Adrenal gland (tissue), 12 donors: ENCODE data around the gene DNAJB5. TPM values are rescaled to one million over a fixed set of nuclear protein-coding genes. Genes with fewer than 3 reads are reported as not detected.

Experiments used
- DNase-seq, 7 donors: peaks; one replicate each; pipeline ENCODE4 v3.0.0-alpha.2; 2019 to 2020
- H3K27ac ChIP-seq, 5 donors: fragments of 200-600 bp; sonication (generic) in 4 of 5; 1 replicate in 3 of 5; 2 replicates in 2 of 5; pipeline versions ENCODE4 v1.5.1 to v1.8.0; 2016 to 2020; ENCODE audit warnings: mild to moderate bottlenecking in 1 of 5
- H3K27me3 ChIP-seq: fragments of 200-600 bp; 2 replicates; pipeline ENCODE4 v1.8.0; 2021
- H3K36me3 ChIP-seq, 2 donors: fragments of 200-600 bp; replicated peaks in 1 of 2; 1 replicate in 1 of 2; 2 replicates in 1 of 2; pipeline versions ENCODE4 v1.5.1 to v1.8.0; 2018 to 2022
- H3K4me1 ChIP-seq, 2 donors: fragments of 200-600 bp; replicated peaks in 1 of 2; 1 replicate in 1 of 2; 2 replicates in 1 of 2; pipeline versions ENCODE4 v1.5.1 to v1.8.0; 2018 to 2021
- H3K4me3 ChIP-seq, 4 donors: fragments of 200-600 bp; sonication (generic) in 3 of 4; one replicate each; pipeline ENCODE4 v1.5.1; 2016 to 2018
- H3K9me3 ChIP-seq, 3 donors: fragments of 200-600 bp; sonication (generic) in 1 of 3; replicated peaks in 1 of 3; 1 replicate in 2 of 3; 2 replicates in 1 of 3; pipeline versions ENCODE4 v1.5.1 to v1.8.0; 2016 to 2021
- CTCF ChIP-seq, 6 experiments: fragments of 450-650 bp in 4 of 6; fragments of 200-600 bp in 2 of 6; sonication (generic) in 1 of 6; IDR thresholded peaks; 1 replicate in 5 of 6; 2 replicates in 1 of 6; pipeline versions ENCODE4 v1.5.1 to v1.8.0; 2016 to 2021; ENCODE audit warnings: antibody characterized with exemption in 6 of 6, mild to moderate bottlenecking in 2 of 6, moderate library complexity in 1 of 6
- POLR2A ChIP-seq, 2 donors: fragments of 450-650 bp; IDR thresholded peaks; one replicate each; pipeline ENCODE4 v1.6.1; 2017; ENCODE audit warnings: antibody characterized with exemption in 2 of 2, mild to moderate bottlenecking in 2 of 2, moderate library complexity in 1 of 2
- WGBS, 4 donors: extraction: QIAGEN DNeasy Blood & Tissue Kit in 2 of 4; methylation state at CpG; one replicate each; pipeline versions ENCODE4 v1.1.5 to v1.1.7; 2013 to 2017; 5-methylcytosine and 5-hydroxymethylcytosine counted together
- intact Hi-C, 2 donors: fragments of 100-400 bp; cut with DNase I; formaldehyde crosslinking; loops; one replicate each; pipeline versions ENCODE4 v1.14.1 to v1.15.0; 2022 to 2023
- polyA plus RNA-seq, 3 donors: library from polyadenylated mRNA; stranded (reverse); fragments of 200-250 nt in 2 of 3; fragments of 350-450 nt in 1 of 3; fragmentation: Illumina TruSeq in 1 of 3; extraction: RNeasy Lipid Tissue Mini Kit (QIAGEN cat#74804) in 1 of 3; gene quantifications; one replicate each; pipeline ENCODE4 v1.2.3, GENCODE V29; 2013 to 2014
- total RNA-seq, 9 donors: library from RNA; depleted of rRNA in 4 of 9; stranded (reverse); fragments of >200 nt in 4 of 9; fragments of 120-200 nt in 1 of 9; fragmentation: NEBNext Ultra II Directional in 1 of 9; extraction: Animal tissue kit (Norgen Biotek cat#: 25700) in 1 of 9; gene quantifications; one replicate each; pipeline versions ENCODE4 v1.1.0 to v1.2.4, GENCODE V29; 2013 to 2023
- donor health status: healthy with polysubstance abuse.
- donor health status: Bipolar disorder and iron deficiency.
- donor health status: DM: yes; HTN: yes; CAD: no.
- donor health status: DM: no; HTN: no; CAD: no.
- donor health status: DM: no; HTN: no; CAD: no.
- donor health status: DM: yes; HTN: yes; CAD: no.

The DNAJB5 gene
- total and polyA plus RNA-seq, 12 donors: 6.2 to 22.4 (median 14.1) TPM

GRCh38 chr9:34971146-34971811, 18.3 kb upstream of the DNAJB5 start:
- no peak overlapping the region for H3K27ac ChIP-seq
- no peak overlapping the region for H3K4me3 ChIP-seq
- intact Hi-C loops: no loop called here
- TF ChIP-seq POLR2A (IDR thresholded peaks at IDR 0.05): no peak
- peaks cover 8% of the 10 kb centered on the region for H3K27me3 ChIP-seq
- H3K4me1 ChIP-seq: no peaks in the 10 kb centered on the region
- H3K36me3 ChIP-seq: no peaks in the 10 kb centered on the region
- DNase-seq: no peak
- WGBS, 4 donors: 89 to 92% (median 91%) methylated on average over 18 to 21 of the region's 21 CpGs
- H3K9me3 ChIP-seq: no peaks in the 10 kb centered on the region

GRCh38 chr9:34974664-34975063, 14.9 kb upstream of the DNAJB5 start:
- no peak overlapping the region for H3K27ac ChIP-seq
- WGBS, 4 donors: 89 to 99% (median 92%) methylated on average over 2 of the region's 2 CpGs

DNA sequence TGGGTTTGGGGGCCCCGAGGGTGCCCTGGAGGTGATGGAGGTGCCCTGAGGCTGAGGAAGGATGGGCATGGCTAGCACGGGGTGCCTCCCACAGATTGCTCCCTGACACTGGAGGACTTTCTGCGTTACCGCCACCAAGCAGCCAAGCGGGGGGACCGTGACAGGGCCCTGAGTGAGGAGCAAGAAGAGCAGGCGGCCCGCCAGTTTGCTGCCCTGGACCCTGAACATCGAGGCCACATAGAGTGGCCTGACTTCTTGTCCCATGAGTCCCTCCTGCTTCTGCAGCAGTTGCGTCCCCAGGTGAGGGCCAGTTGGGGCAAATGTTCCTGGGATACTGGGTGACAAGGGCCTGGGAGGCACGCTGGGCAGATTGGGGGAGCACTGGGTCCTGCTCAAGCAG, 13.1 kb upstream of the DNAJB5 start:
- no peak for TF ChIP-seq CTCF (IDR thresholded peaks at IDR 0.05)
- no peak for TF ChIP-seq POLR2A (IDR thresholded peaks at IDR 0.05)
- WGBS, 4 donors: 85 to 100% (median 92%) methylated on average over 1 to 11 of the region's 11 CpGs
- Histone ChIP-seq H3K4me1 (no peaks in the 10 kb centered on the region), H3K27me3 (no peaks in the 10 kb centered on the region), H3K4me3 (no peak overlapping the region), H3K9me3 (no peaks in the 10 kb centered on the region), H3K27ac (no peak overlapping the region), H3K36me3 (no peaks in the 10 kb centered on the region)
- no peak for DNase-seq
- intact Hi-C loops: loop anchor here in 1 of 2 donors (5.0 kb wide), 1 partner anchor 79 kb away; a partner anchor contains a TSS

More at GRCh38 chr9:34974664-34975063, 14.9 kb upstream of the DNAJB5 start:
- TF ChIP-seq POLR2A (IDR thresholded peaks at IDR 0.05) (no peak), CTCF (IDR thresholded peaks at IDR 0.05) (no peak)
- DNase-seq: no peak
- no peaks in the 10 kb centered on the region for H3K4me1 ChIP-seq
- H3K27me3 ChIP-seq: no peaks in the 10 kb centered on the region
- no peaks in the 10 kb centered on the region for H3K9me3 ChIP-seq
- intact Hi-C loops: loop anchor here in 1 of 2 donors (5.0 kb wide), 1 partner anchor 77 kb away; a partner anchor contains a TSS
- no peak overlapping the region for H3K4me3 ChIP-seq
- no peaks in the 10 kb centered on the region for H3K36me3 ChIP-seq

GRCh38 chr9:34976992-34977391, 12.6 kb upstream of the DNAJB5 start:
- no peaks in the 10 kb centered on the region for H3K36me3 ChIP-seq
- no peak overlapping the region for H3K27ac ChIP-seq
- no peaks in the 10 kb centered on the region for H3K27me3 ChIP-seq
- DNase-seq: no peak
- H3K9me3 ChIP-seq: no peaks in the 10 kb centered on the region
- no peak for TF ChIP-seq CTCF (IDR thresholded peaks at IDR 0.05)
- TF ChIP-seq POLR2A (IDR thresholded peaks at IDR 0.05): no peak
- H3K4me3 ChIP-seq: no peak overlapping the region
- WGBS, 4 donors: 85 to 93% (median 87%) methylated on average over 10 to 11 of the region's 11 CpGs
- intact Hi-C loops: loop anchor here in 1 of 2 donors (5.0 kb wide), 1 partner anchor 80 kb away; a partner anchor contains a TSS
- no peaks in the 10 kb centered on the region for H3K4me1 ChIP-seq
